Activated T-helper 2 cell treated with anti-CD3 and anti-CD28 coated beads, Interferon-gamma antibody, Interleukin-2, Interleukin-4, amounts not matched to agents 10 μg/mL and 5 μg/mL and 100 μg/mL, durations not matched to agents 14 hours and 24 hours and 36 hours (primary cell): ENCODE measurements around the gene UBXN7. TPM values are rescaled to one million over a fixed set of nuclear protein-coding genes. Genes with fewer than 3 reads are reported as not detected.
A peak's percentile ranks its signal among the peaks of the same experiment; 100 is the strongest.
"Not testable (repeated sequence)": the region's sequence is repeated elsewhere in the genome, so short reads cannot be mapped to it uniquely, and the experiment has no call there.

Experiments
- DNase-seq: peaks from one replicate; pipeline ENCODE4 v3.0.0; 2021; ENCODE audit warnings: low spot score
- H3K27ac Mint-ChIP-seq: one replicate; pipeline ENCODE4 v1.8.0; 2021; ENCODE audit warnings: mixed read lengths
- H3K27me3 Mint-ChIP-seq: one replicate; pipeline ENCODE4 v1.8.0; 2021; ENCODE audit warnings: low read depth, mixed read lengths
- H3K36me3 Mint-ChIP-seq: one replicate; pipeline ENCODE4 v1.8.0; 2021; ENCODE audit warnings: low read depth, mixed read lengths
- H3K4me1 Mint-ChIP-seq: one replicate; pipeline ENCODE4 v1.8.0; 2021; ENCODE audit warnings: low read depth, mixed read lengths
- H3K4me3 Mint-ChIP-seq: one replicate; pipeline ENCODE4 v1.8.0; 2021; ENCODE audit warnings: low read depth, mild to moderate bottlenecking, moderate library complexity, mixed read lengths
- H3K9me3 Mint-ChIP-seq: one replicate; pipeline ENCODE4 v1.8.0; 2021; ENCODE audit warnings: mixed read lengths
- intact Hi-C: fragments of 100-400 bp; cut with micrococcal nuclease; formaldehyde crosslinking; loops from one replicate; pipeline ENCODE4 v1.15.1; 2023
- total RNA-seq: library from RNA; stranded (reverse); gene quantifications from 2 replicates; pipeline ENCODE4 v1.2.3, GENCODE V29; 2022

UBXN7 gene
- total RNA-seq, 1 donor from 2014 or later = 64.4 TPM

GRCh38 chr3:196408565-196409300 is 23.5 kb downstream of the UBXN7 start:
- intact Hi-C loops = no loop called here
- Mint-ChIP-seq H3K27me3 (no peaks in the 10 kb centered on the region), H3K4me1 (peaks cover 5% of the 10 kb centered on the region), H3K36me3 (peaks cover 37% of the 10 kb centered on the region), H3K9me3 (peaks cover 20% of the 10 kb centered on the region), H3K4me3 (no peak overlapping the region), H3K27ac (no peak overlapping the region)
- DNase-seq = no peak

- intact Hi-C loops = no loop called here
- Mint-ChIP-seq H3K27ac (no peak overlapping the region), H3K36me3 (peaks cover 44% of the 10 kb centered on the region), H3K4me1 (peaks cover 2% of the 10 kb centered on the region), H3K27me3 (no peaks in the 10 kb centered on the region), H3K4me3 (no peak overlapping the region), H3K9me3 (peaks cover 20% of the 10 kb centered on the region)
- DNase-seq = no peak
Observed at GRCh38 chr3:196406811-196407470, 25.3 kb downstream of the UBXN7 start.

GRCh38 chr3:196400331-196400730 is 31.9 kb downstream of the UBXN7 start:
- Mint-ChIP-seq H3K9me3 (no peaks in the 10 kb centered on the region), H3K27me3 (no peaks in the 10 kb centered on the region), H3K27ac (no peak overlapping the region), H3K4me1 (peaks cover 4% of the 10 kb centered on the region), H3K4me3 (no peak overlapping the region), H3K36me3 (peaks cover 35% of the 10 kb centered on the region)
- DNase-seq = no peak
- intact Hi-C loops = no loop called here

- Mint-ChIP-seq H3K27ac (peak overlapping the region; percentile 28), H3K4me1 (peaks cover 4% of the 10 kb centered on the region)
- intact Hi-C loops = no loop called here
Observed at GRCh38 chr3:196399485-196399945, 32.7 kb downstream of the UBXN7 start.

GRCh38 chr3:196398782-196399181 is 33.4 kb downstream of the UBXN7 start:
- no peak overlapping the region for H3K4me3 Mint-ChIP-seq
- no peaks in the 10 kb centered on the region for H3K27me3 Mint-ChIP-seq
- no peak for DNase-seq
- peaks cover 32% of the 10 kb centered on the region for H3K36me3 Mint-ChIP-seq
- H3K9me3 Mint-ChIP-seq = no peaks in the 10 kb centered on the region
- peaks cover 4% of the 10 kb centered on the region for H3K4me1 Mint-ChIP-seq
- intact Hi-C loops = no loop called here
- H3K27ac Mint-ChIP-seq = no peak overlapping the region

More at GRCh38 chr3:196399485-196399945, 32.7 kb downstream of the UBXN7 start:
- no peak for DNase-seq
- Mint-ChIP-seq H3K27me3 (no peaks in the 10 kb centered on the region), H3K4me3 (no peak overlapping the region), H3K36me3 (peaks cover 30% of the 10 kb centered on the region), H3K9me3 (no peaks in the 10 kb centered on the region)

GRCh38 chr3:196397941-196398340 is 34.3 kb downstream of the UBXN7 start:
- no peaks in the 10 kb centered on the region for H3K9me3 Mint-ChIP-seq
- H3K27me3 Mint-ChIP-seq = no peaks in the 10 kb centered on the region
- no peak overlapping the region for H3K4me3 Mint-ChIP-seq
- intact Hi-C loops = no loop called here
- DNase-seq = no peak
- H3K36me3 Mint-ChIP-seq = peaks cover 36% of the 10 kb centered on the region
- H3K27ac Mint-ChIP-seq = no peak overlapping the region
- peaks cover 4% of the 10 kb centered on the region for H3K4me1 Mint-ChIP-seq

GRCh38 chr3:196390116-196390515 is 42.1 kb downstream of the UBXN7 start:
- intact Hi-C loops = no loop called here
- no peak for DNase-seq
- Mint-ChIP-seq H3K4me1 (no peaks in the 10 kb centered on the region), H3K4me3 (no peak overlapping the region), H3K27me3 (no peaks in the 10 kb centered on the region), H3K27ac (no peak overlapping the region), H3K36me3 (peaks cover 75% of the 10 kb centered on the region), H3K9me3 (peaks cover 25% of the 10 kb centered on the region)

GRCh38 chr3:196388956-196389355 is 43.3 kb downstream of the UBXN7 start:
- H3K36me3 Mint-ChIP-seq = peaks cover 87% of the 10 kb centered on the region
- intact Hi-C loops = no loop called here
- no peaks in the 10 kb centered on the region for H3K4me1 Mint-ChIP-seq
- H3K4me3 Mint-ChIP-seq = no peak overlapping the region
- no peak for DNase-seq
- no peaks in the 10 kb centered on the region for H3K27me3 Mint-ChIP-seq
- no peak overlapping the region for H3K27ac Mint-ChIP-seq
- H3K9me3 Mint-ChIP-seq = peaks cover 25% of the 10 kb centered on the region

GRCh38 chr3:196387941-196388340 is 44.3 kb downstream of the UBXN7 start:
- H3K4me1 Mint-ChIP-seq, H3K27ac Mint-ChIP-seq, intact Hi-C loops, H3K27me3 Mint-ChIP-seq, DNase-seq, H3K4me3 Mint-ChIP-seq: not testable (repeated sequence)
- Mint-ChIP-seq H3K9me3 (peaks cover 31% of the 10 kb centered on the region), H3K36me3 (peaks cover 89% of the 10 kb centered on the region)

GRCh38 chr3:196386797-196387196 is 45.4 kb downstream of the UBXN7 start:
- H3K27me3 Mint-ChIP-seq, intact Hi-C loops, H3K27ac Mint-ChIP-seq, DNase-seq, H3K4me1 Mint-ChIP-seq, H3K4me3 Mint-ChIP-seq: not testable (repeated sequence)
- Mint-ChIP-seq H3K9me3 (peaks cover 31% of the 10 kb centered on the region), H3K36me3 (peaks cover 91% of the 10 kb centered on the region)

- Mint-ChIP-seq H3K36me3 (peaks cover 94% of the 10 kb centered on the region), H3K9me3 (peaks cover 31% of the 10 kb centered on the region)
- intact Hi-C loops, H3K4me3 Mint-ChIP-seq, DNase-seq, H3K27me3 Mint-ChIP-seq, H3K27ac Mint-ChIP-seq, H3K4me1 Mint-ChIP-seq: not testable (repeated sequence)
Observed at GRCh38 chr3:196386034-196386433, 46.2 kb downstream of the UBXN7 start.

GRCh38 chr3:196385446-196385845 is 46.8 kb downstream of the UBXN7 start:
- DNase-seq, H3K27me3 Mint-ChIP-seq, intact Hi-C loops, H3K4me3 Mint-ChIP-seq, H3K4me1 Mint-ChIP-seq, H3K27ac Mint-ChIP-seq: not testable (repeated sequence)
- Mint-ChIP-seq H3K9me3 (peaks cover 31% of the 10 kb centered on the region), H3K36me3 (peaks cover 94% of the 10 kb centered on the region)

GRCh38 chr3:196378146-196378841 is 53.9 kb downstream of the UBXN7 start:
- Mint-ChIP-seq H3K36me3 (peaks cover 44% of the 10 kb centered on the region), H3K27me3 (no peaks in the 10 kb centered on the region), H3K4me3 (no peak overlapping the region), H3K4me1 (peaks cover 6% of the 10 kb centered on the region), H3K27ac (no peak overlapping the region), H3K9me3 (peaks cover 8% of the 10 kb centered on the region)
- intact Hi-C loops = no loop called here
- DNase-seq = no peak
